ENCODE results near the gene LAMA4. TPM values are rescaled to one million over a fixed set of nuclear protein-coding genes. Genes with fewer than 3 reads are reported as not detected.
"Not testable (repeated sequence)": the region's sequence is repeated elsewhere in the genome, so short reads cannot be mapped to it uniquely, and the experiment has no call there.

Gene LAMA4
- total RNA-seq, 1 donor from 2014 or later: 840 TPM

- DNase-seq (ENCODE audit: extremely low read depth, low read depth, low spot score): no peak
These were observed 35.8 kb downstream of the LAMA4 start for GRCh38 chr6:112218563-112218962.

- no peak for DNase-seq (ENCODE audit: extremely low read depth, low read depth, low spot score)
These were observed 37.5 kb downstream of the LAMA4 start for GRCh38 chr6:112216662-112217551.

- no peak for DNase-seq (ENCODE audit: extremely low read depth, low read depth, low spot score)
These were observed 38.7 kb downstream of the LAMA4 start for GRCh38 chr6:112215488-112216284.

GRCh38 chr6:112214739-112215269, 39.6 kb downstream of the LAMA4 start:
- DNase-seq (ENCODE audit: extremely low read depth, low read depth, low spot score): no peak

- DNase-seq (ENCODE audit: extremely low read depth, low read depth, low spot score): no peak
These were observed 43.5 kb downstream of the LAMA4 start for GRCh38 chr6:112210852-112211251.

- no peak for DNase-seq (ENCODE audit: extremely low read depth, low read depth, low spot score)
These were observed 45.2 kb downstream of the LAMA4 start for GRCh38 chr6:112209131-112209530.

GRCh38 chr6:112207776-112208175, 46.6 kb downstream of the LAMA4 start:
- no peak for DNase-seq (ENCODE audit: extremely low read depth, low read depth, low spot score)

GRCh38 chr6:112207131-112207530, 47.2 kb downstream of the LAMA4 start:
- no peak for DNase-seq (ENCODE audit: extremely low read depth, low read depth, low spot score)

GRCh38 chr6:112206110-112206458, 48.3 kb downstream of the LAMA4 start:
- DNase-seq (ENCODE audit: extremely low read depth, low read depth, low spot score): no peak

- DNase-seq (ENCODE audit: extremely low read depth, low read depth, low spot score): peak; percentile 87
These were observed 48.8 kb downstream of the LAMA4 start for GRCh38 chr6:112205427-112206109.

- DNase-seq (ENCODE audit: extremely low read depth, low read depth, low spot score): no peak
These were observed 50.0 kb downstream of the LAMA4 start for GRCh38 chr6:112204350-112204706.

GRCh38 chr6:112203577-112204349, 50.6 kb downstream of the LAMA4 start:
- peak; percentile 76 for DNase-seq (ENCODE audit: extremely low read depth, low read depth, low spot score)

- no peak for DNase-seq (ENCODE audit: extremely low read depth, low read depth, low spot score)
These were observed 51.6 kb downstream of the LAMA4 start for GRCh38 chr6:112202639-112203341.

- DNase-seq (ENCODE audit: extremely low read depth, low read depth, low spot score): not testable (repeated sequence)
These were observed 54.0 kb downstream of the LAMA4 start for GRCh38 chr6:112200185-112200914.

- no peak for DNase-seq (ENCODE audit: extremely low read depth, low read depth, low spot score)
These were observed 55.4 kb downstream of the LAMA4 start for GRCh38 chr6:112199001-112199403.

- no peak for DNase-seq (ENCODE audit: extremely low read depth, low read depth, low spot score)
These were observed 55.8 kb downstream of the LAMA4 start for GRCh38 chr6:112198582-112198981.

GRCh38 chr6:112197636-112198035, 56.7 kb downstream of the LAMA4 start:
- DNase-seq (ENCODE audit: extremely low read depth, low read depth, low spot score): no peak

GRCh38 chr6:112196306-112196705, 58.1 kb downstream of the LAMA4 start:
- no peak for DNase-seq (ENCODE audit: extremely low read depth, low read depth, low spot score)

GRCh38 chr6:112195166-112195565, 59.2 kb downstream of the LAMA4 start:
- no peak for DNase-seq (ENCODE audit: extremely low read depth, low read depth, low spot score)
